Frontal cortex (tissue), 4 donors: ENCODE measurements around the gene TOB1. TPM values are rescaled to one million over a fixed set of nuclear protein-coding genes. Genes with fewer than 3 reads are reported as not detected.
A peak's percentile ranks its signal among the peaks of the same experiment; 100 is the strongest.

Experiments used
- DNase-seq, 2 donors: peaks; one replicate each; pipeline ENCODE4 v3.0.0; 2012; ENCODE audit warnings: low spot score in 2 of 2
- FAIRE-seq: peaks from 2 replicates; lab custom pipeline; 2012; peaks lifted over from hg19 to GRCh38; lab: Jason Lieb, UNC
- total RNA-seq: library from RNA; depleted of rRNA; stranded (reverse); fragments of >200 nt; gene quantifications from one replicate; pipeline ENCODE4 v1.2.3, GENCODE V29; 2014
- donor health status: control.
- donor health status: control.
- donor health status: control.

Gene TOB1
- total RNA-seq, 1 donor from 2014 or later = 9.4 TPM

DNA sequence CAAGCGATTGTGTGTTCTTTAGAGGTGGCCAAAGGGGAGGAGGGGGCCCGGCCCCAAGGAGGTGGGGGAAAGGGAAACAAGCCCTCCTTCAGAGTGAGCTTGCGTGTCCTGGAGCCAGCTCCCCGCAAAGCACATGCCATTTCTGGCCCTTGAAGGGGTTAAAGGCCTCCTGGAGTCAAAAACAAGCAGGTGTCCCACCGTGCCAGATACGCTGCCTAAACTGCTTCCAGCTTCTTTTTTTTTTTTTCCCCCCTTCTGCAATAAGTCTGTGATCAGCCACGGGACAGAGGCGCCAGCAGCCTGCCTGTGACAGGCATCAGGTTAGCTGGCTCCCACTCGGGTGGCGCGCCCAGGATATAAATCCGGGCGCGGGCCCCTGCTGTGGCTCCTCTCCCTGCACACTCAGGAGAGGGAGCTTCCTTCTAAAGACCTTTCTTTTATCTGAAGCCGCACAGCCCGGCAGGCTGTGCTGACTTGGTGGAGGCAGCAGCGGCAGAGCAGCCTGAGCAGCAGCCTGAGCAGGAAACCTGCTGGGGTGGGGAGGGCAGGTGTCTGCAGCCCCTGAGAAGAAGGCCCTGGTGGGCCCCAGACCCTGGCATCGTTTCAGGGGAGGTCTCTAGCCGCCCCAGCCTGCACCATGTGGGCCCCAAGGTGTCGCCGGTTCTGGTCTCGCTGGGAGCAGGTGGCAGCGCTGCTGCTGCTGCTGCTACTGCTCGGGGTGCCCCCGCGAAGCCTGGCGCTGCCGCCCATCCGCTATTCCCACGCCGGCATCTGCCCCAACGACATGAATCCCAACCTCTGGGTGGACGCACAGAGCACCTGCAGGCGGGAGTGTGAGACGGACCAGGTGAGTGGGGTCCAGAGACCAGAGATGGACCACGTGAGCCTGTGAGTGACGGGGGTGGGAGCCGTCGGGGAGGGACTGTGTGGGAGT, 30.6 kb downstream of the TOB1 start, which contains the start of gene WFIKKN2:
WFIKKN2 (plus strand) TSS at position 286 of the 934 bp plus-strand sequence; CDS start at position 638, 352 bp downstream.
- no peak for FAIRE-seq
- peak in 1 of 2 donors; percentile 24 for DNase-seq

DNA sequence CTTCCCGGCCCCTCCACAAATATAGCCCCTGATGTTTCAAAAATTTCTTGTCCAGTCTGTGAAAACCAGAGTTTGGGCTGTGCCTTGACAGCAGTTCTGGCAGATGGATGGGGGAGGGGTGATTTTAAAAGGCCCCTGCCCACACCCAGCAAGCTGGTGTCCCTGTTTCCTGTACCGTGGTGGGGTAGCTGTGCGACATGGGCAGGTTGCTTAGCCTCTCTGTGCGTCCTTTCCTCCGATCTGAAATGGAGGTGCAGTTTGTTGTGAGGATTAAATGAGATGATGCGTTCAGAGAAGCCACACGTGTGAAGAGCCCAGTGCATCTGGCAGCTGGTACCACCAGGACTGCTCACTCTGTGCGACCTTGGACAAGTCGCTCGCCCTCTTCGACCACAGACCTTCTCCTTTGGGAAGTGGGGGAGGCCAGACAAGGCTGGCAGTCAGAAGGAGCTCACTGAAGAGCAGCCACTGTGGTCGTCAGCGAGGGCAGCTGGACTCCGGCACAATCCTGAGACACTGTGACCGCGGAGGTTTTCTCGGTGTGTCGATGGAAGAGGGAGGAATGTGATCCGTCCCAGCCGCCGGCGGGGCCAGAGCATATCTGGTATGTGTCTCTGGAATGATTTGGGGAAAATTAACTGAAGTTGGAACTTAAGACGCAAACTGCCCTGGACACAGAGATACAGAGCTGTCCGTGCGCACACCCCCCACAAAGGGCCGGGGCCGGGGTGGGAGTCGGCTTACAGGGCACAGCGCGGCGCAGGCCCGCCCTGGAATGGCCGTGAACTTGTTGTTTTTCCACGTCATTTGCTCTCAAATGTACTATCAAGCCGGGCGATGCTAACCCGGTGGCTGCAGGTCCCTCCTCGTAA, 31.5 kb downstream of the TOB1 start:
- FAIRE-seq = no peak

DNA sequence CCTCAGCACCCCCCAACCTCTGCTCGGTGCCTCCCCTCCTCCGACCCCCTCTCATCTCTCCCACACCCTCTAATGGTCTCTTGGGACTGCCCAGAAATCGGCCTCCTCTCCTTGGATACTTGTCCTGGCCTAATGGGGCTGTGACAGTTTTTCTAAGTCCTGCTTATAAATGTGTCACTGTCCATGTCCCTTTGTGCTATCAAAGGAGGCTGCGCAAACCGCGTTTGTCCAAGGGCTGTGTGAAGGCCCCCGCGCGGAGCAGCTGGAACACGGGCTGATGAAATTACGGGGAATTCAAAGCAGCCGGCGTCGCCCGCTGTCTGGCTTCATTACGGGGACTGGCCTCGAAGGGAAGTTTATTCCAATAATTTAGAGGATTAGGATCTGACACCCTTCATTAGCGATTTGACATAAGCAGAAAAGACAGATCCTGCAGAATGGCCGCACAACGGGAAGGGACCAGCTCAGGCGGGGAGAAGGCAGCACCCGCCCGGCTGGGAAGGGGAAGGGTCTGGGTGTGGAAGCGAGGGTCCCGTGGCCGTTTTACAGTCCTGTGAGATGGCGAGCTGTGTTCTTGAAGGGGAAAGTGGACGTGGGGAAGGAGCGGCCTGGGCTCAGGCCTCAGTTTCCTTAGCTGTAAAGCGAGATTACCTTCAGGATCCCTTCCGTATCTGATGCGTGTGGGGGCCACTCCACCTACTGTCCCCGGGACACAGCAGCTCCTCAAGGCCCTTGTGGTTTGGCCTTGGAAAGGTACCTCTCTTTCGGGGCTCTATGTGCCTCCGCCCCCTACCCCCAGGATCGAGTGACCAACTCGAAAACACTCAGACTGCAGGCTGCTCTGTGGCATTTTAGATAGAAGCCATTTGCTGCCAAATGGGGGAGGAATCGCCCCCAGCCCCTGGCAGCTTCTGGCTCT, 32.4 kb downstream of the TOB1 start:
- DNase-seq = no peak
- FAIRE-seq = no peak

More for the DNA sequence above, 31.5 kb downstream of the TOB1 start:
- DNase-seq = no peak

DNA sequence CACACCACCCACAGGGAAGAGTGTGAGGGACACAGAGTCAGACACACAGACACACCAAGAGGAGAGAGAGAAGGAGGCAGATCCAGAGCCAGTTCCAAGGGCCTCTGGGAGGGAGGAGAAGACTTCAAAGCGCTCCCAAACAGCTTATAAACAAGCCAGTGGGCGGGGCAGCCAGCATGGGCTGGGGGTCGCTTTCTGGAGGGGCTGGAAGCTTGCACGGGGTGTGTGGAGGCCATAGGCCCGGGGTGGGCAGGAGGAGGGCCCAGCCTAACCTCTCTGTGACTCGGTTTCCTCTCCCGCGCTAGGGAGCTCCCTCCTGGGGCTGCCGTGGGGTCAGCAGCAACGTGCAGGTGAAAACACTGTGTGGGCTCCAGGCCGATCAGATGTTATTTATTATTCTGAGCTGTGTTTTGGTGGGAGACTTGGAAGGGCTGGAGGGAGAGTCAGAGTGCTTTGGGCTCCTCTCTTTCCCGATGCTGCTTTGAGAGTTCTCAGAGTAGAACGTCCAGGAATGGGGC, 33.2 kb downstream of the TOB1 start:
- no peak for DNase-seq
- FAIRE-seq = no peak

DNA sequence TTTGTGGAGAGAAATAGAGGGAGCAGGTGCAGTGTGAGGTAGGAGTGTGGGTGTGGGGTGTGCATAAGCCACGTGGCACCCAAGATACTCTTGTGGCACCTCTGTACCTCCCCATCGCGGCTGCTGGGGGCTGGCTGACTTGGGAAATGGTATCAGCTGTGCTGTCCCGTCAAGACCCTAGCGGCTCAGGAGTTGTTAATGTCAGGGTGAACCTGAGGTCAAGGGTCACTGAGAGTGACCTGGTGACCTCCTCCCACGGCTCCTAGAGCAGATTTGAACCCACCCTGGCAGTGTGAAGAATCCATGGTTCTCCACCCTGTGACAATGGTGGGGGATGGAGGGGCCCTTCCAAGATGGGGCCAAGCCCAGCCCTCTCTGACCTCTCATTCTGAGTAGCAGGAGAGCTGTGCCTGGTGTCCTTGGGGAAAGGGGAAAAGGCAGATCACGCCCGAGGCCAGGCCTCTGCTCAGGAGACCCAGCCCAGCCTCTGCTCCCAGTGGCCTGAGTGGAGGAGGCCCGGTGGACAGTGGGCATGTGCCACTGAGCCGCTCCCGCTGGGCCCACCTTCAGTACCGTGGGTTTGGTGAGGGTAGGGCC, 33.8 kb downstream of the TOB1 start:
- no peak for FAIRE-seq
- DNase-seq = no peak

DNA sequence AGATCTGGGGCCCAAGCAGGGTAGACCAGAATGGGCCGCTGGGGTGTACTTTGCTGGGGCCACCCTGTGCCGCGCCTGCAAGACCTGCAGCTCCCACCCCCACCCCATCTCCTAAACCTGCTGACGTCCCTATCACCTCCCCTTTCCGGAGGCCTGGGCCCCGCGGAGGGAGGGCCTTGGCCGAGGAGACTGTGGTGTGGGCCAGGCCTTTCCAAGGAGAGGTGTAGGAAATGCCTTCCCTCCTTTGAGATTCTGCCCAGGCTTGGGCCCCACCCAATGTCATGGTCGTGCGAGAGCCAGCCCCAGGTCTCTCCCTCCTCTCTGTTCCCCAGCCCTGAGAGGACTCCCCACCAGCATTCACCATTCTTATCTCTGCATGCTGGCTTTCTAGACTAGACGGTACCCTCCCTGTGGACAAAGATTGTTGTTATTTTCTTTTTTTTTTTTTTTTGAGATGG, 34.7 kb downstream of the TOB1 start:
- DNase-seq (no peak), FAIRE-seq (no peak)

DNA sequence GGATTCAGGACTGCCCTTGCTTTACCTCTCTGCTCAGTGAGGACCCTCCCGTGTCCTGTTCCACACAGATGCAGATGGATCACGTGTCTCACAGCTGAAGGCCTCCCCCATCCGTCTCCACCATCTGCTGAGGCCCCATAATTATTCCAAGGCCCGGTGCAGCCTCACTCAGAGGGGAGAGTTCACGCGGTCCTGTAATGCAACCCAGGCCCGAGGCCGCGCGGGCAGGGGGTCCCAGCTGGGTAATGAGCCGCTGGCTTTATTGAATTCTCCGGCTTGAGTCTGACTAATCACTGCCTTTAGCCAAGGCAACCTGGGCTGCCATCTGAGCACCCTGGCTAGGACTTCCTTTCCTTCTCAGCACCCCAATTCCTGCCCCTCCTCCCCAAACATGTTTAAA, 35.2 kb downstream of the TOB1 start:
- DNase-seq (no peak), FAIRE-seq (no peak)

DNA sequence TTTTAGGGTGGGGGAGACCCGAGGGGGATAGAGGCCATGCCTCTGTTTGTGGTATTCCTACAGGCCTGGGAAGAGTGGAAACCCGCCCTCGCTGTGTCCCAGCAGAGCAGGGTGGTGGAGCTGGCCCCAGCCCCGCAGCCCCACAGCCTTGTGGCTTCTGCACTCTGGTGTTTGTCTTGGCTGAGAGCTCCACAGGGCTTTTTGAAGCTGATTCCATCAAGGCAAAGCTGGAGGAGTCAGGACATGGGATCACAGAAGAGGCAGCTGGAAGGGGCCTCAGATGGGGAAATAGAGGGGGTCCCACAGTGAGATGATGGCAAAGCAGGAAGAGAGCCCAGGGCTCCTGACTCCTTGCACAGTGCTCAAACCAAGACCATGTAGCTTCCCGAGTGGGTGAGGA, 35.8 kb downstream of the TOB1 start:
- FAIRE-seq (no peak), DNase-seq (no peak)

DNA sequence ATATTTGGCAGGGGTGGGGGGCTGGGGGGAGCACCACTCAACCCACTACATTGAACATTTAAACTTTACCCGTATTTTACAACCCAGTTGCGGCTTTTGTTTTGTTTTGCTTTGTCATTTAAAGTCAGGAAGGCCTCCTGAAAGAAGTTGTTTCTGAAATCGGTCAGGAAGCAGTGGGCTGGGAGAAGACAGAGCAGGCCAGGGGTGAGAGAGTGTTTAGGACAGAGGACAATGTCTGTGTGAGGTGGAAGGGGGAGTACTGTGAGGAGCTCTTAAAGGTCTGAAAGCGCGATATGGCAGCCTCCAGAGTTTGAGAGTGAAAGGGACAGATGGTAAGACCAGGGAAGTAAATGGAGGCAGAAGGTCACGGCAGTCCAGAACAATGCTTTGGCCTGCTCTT, 36.8 kb downstream of the TOB1 start:
- no peak for FAIRE-seq
- DNase-seq = no peak

DNA sequence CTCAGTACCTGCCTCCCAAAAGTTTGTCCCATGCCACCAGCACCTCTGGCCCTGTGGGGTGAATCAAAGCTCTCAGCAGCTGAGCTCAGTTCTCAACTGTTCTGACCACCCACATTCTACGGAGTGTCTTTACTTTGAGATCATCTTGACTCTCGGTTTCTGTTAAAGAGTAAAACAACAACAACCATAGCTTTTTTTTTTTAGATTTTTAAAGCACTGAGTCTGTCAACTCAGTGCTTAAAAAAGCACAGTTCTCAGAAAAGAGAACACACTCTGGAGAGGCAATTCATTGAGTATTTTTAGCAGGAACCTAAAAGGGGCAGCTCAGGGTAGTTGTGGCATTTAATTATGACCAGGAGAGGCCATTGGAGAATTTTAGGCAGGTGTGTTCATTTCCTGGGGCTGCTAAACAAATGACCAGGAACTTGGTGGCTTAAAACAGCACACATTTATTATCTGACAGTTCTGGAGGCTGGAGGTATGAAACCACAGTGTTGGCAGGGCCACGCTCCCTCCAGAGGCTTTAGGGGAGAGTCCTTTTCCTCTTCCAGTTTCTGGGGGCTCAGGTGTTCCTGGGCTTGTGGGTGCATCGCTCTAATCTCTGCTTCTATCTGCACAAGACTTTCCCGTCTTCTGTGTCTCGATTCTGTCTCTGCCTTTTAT, 37.5 kb downstream of the TOB1 start:
- no peak for FAIRE-seq

DNA sequence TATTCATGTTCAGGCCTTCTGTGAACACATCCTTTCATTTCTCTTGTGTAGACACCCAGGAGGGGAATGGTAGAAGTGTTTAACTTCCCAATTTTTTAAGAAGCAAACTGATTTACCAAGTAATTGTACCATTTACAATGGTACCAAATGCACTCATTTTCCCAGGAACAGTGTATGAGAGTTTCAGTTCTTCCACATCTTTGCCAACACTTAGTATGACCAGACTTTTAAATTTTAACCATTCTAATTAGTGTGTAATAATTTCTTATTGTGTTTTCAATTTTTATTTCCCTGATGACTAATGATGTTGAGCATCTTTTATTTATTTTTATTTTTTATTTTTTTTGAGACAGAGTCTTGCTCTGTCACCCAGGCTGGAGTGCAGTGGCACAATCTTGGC, 41.0 kb downstream of the TOB1 start:
- no peak for FAIRE-seq

More for the DNA sequence above, 37.5 kb downstream of the TOB1 start:
- DNase-seq = no peak

DNA sequence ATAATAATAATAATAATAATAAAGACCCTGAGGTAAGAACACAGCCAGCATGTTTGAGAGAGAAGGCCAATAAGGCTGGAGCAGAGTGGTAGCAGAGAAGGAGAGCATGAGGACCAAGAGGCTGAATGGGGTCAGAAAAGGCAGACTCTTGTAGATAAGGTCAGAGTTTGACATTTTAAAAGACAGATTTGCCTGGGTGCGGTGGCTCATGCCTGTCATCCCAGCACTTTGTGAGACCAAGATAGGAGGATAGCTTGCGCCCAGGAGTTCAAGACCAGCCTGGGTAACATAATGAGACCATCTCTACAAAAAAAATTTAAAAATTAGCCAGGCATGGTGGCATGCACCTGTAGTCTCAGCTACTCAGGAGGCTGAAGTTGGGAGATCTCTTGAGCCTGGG, 41.7 kb downstream of the TOB1 start:
- FAIRE-seq (no peak), DNase-seq (no peak)

More for the DNA sequence above, 41.0 kb downstream of the TOB1 start:
- DNase-seq = no peak

DNA sequence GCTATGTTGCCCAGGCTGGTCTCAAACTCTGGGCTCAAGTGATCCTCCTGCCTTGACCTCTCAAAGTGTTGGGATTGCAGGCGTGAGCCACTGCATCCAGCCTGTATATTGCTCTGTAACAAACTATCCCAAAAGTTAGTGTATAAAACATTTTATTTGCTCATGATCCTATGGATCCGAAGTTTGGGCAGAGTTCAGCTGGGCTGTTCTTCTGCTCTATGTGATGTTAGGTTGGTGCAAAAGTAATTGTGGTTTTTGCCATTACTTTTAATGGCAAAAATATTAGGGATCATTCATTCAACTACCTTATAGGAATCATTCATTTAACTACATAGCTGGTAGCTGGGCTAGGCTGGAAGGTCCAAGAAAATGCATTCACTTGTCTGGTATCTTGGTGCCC, 43.6 kb downstream of the TOB1 start:
- FAIRE-seq = no peak
- no peak for DNase-seq

DNA sequence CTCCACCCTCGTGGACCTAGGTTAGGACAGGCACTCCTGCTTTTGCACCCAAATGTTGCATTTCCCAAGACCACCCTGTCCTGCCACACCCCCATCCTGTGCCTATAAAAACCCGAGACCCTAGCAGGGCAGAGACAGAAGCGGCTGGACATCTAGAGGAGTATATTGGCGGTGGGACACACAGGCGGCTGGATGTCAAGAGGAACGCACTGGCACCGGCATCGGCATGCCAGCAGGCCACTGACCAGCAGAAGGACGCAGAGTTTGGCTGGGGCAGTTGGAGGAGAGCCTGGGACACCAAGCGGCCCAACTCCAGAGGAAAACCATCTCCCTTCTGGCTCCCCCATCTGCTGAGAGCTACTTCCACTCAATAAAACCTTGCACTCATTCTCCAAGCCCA, 45.5 kb downstream of the TOB1 start:
- FAIRE-seq = no peak

DNA sequence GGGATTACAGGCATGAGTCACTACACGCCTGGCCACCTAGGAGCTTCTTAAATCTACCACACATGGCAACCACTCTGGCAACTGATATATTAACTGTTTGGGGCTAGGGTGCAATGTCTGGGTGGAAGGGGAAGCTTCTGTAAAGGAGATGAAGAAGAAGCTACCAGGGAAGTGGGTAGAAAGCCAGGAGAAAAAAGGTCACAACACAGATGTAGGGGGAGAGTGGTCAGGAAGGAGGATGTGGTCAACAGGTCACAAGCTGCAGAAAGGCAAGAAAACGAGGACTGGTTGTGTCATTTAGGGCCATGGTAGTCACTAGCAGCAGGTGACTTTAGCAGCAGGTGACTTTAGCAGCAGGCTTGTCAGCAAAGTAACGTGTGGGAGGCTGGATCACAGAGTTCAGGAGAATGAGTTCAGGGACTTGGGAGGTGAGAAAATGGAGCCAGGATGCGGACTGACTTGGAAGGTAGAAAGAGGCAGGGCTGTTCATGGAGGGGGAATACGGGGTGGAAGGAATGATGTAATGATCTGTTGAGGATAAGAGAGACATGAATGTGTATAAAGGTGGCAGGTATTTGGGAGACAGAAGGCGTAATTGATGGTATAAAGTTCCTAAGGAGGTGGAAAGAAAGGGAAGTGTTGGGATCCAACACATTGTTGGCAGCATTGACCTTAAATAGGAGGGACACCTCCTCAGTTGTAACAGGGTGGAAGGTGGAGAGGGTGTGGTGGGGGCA, 47.1 kb downstream of the TOB1 start:
- DNase-seq (no peak), FAIRE-seq (no peak)

More for the DNA sequence above, 45.5 kb downstream of the TOB1 start:
- DNase-seq = no peak

DNA sequence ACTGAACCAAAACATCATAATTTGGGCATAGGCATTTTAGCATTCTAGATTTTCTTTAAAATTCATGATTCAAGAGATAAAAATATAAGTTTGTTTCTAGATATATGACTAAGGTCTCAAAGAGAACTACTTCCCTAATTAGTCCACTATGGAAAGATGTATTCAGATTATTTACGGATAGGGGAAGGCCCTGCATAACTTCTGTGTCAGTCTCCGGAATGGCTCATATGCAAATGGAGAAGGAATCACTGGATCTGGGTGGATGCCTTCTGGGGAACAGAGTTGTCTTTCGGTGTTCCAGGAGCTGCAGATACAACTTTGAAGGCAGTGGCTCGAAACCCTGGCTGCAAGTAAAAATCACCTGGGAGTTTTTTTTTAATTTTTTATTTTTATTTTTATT, 47.9 kb downstream of the TOB1 start:
- no peak for DNase-seq
- FAIRE-seq = no peak

DNA sequence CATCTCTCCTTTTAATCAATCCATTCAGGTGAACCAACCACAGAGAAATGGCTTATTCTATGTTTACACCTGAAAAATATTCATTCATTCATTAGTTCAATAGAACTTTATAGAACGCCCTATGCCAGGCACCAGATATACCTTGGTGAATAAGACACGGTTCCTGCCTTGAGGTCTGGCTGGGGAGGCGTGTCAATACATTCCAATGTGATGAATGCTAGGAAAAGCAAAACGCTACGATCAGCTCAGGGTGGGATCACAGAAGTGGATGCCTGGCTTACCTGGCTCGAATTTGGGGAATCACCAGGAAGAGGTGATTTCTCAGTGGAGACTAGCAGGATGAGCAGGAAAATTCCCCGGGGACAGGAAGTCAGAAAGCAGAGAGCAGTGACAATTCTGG, 48.3 kb downstream of the TOB1 start:
- no peak for FAIRE-seq
- no peak for DNase-seq
